ENCODE results near the gene EID3. TPM values are rescaled to one million over a fixed set of nuclear protein-coding genes. Genes with fewer than 3 reads are reported as not detected.

The EID3 gene
- total and polyA plus RNA-seq, 2 experiments from 2014 or later, result 3.3 to 3.4 TPM

DNA sequence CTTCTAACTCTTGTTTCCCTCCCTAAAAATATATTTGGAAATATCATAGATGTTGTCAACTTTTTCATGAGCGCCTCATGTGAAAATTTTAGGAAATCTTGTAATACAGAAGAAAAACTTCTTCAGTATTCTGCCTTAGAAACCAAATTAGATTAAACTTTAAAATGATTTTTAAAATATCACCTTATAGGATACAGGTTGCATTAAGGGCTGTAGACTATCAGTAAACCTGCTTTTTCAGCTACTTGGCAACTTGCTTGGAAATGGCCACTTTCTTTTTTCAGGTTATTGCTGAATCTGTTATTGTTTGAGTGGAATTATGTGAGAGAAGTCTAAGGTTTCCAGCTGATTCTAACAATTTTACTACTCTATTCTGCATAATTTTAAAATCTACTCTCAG is 9.1 kb downstream of the EID3 start (continued):
- TF ChIP-seq, protein P1, sequence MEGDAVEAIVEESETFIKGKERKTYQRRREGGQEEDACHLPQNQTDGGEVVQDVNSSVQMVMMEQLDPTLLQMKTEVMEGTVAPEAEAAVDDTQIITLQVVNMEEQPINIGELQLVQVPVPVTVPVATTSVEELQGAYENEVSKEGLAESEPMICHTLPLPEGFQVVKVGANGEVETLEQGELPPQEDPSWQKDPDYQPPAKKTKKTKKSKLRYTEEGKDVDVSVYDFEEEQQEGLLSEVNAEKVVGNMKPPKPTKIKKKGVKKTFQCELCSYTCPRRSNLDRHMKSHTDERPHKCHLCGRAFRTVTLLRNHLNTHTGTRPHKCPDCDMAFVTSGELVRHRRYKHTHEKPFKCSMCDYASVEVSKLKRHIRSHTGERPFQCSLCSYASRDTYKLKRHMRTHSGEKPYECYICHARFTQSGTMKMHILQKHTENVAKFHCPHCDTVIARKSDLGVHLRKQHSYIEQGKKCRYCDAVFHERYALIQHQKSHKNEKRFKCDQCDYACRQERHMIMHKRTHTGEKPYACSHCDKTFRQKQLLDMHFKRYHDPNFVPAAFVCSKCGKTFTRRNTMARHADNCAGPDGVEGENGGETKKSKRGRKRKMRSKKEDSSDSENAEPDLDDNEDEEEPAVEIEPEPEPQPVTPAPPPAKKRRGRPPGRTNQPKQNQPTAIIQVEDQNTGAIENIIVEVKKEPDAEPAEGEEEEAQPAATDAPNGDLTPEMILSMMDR (conservative IDR thresholded peaks at IDR 0.05; ENCODE audit: low read depth in 2 of 2), result no peak
- TF ChIP-seq EZH2 (IDR thresholded peaks at IDR 0.05; ENCODE audit: low read depth, unreplicated experiment) (no peak), POLR2AphosphoS5 (IDR thresholded peaks at IDR 0.05; ENCODE audit: low read depth) (no peak), ZNF114 (CRISPR knock-in tag; IDR thresholded peaks at IDR 0.05) (no peak), EZH2phosphoT487 (IDR thresholded peaks at IDR 0.05; ENCODE audit: unreplicated experiment) (no peak), NANOG (IDR thresholded peaks at IDR 0.05; ENCODE audit: borderline replicate concordance) (no peak), JUNB (IDR thresholded peaks at IDR 0.05; ENCODE audit: unreplicated experiment) (no peak), ZNF331 (CRISPR knock-in tag; IDR thresholded peaks at IDR 0.05; ENCODE audit: low read depth) (no peak)
- TF ChIP-seq, protein P2, sequence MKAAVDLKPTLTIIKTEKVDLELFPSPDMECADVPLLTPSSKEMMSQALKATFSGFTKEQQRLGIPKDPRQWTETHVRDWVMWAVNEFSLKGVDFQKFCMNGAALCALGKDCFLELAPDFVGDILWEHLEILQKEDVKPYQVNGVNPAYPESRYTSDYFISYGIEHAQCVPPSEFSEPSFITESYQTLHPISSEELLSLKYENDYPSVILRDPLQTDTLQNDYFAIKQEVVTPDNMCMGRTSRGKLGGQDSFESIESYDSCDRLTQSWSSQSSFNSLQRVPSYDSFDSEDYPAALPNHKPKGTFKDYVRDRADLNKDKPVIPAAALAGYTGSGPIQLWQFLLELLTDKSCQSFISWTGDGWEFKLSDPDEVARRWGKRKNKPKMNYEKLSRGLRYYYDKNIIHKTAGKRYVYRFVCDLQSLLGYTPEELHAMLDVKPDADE (IDR thresholded peaks at IDR 0.05), result no peak

DNA sequence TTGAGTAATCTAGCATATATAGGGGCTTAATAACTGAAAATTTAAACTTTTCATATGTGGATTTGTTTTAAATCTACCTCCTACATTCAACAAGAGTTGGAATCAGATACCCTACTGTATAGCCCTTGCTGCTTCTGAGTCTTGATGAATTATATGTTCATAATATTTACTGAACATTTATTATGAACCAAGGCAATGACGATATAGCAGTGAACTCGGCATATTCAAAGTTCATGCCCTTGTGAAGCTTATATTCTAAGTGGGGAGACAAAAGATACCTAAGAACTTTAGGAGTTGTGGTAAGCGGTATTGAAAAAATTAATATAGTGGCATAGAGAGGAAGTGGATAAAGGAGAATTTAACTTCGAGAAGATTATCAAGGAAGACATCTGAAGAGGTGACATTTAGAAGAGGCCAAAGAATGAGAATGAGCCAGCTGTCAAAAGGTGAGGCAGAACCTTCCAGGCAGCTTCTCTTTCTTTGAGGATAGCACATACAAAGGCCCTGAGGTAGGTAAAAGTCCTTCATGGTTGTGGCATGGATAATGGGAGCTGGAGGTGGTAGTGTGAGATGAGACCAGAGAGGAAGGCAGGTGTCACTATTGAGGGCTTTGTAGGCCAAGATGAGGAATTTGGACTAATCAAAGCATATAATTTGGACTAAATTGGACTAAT is 10.2 kb downstream of the EID3 start:
- peaks cover 73% of the 10 kb centered on the region for H3K36me3 Mint-ChIP-seq (ENCODE audit: low read depth)

DNA sequence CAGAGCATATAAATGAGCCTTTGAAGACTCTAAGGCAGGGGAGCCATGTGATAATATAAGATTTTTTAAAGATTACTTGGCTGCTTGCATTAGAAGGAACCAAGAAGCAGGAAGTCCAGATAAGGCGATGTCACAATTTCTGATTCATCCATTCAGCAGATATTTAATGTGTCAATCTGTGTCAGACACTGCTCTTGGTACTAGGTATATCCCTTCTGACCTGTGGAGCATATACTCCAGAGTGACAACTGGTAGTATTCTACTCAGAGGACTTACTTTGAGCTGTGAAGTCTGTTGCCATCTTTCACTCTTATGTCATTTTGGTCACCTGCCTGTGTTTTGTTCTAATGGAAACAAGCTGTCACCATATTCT is 10.7 kb downstream of the EID3 start:
- no peaks in the 10 kb centered on the region for H3K27me3 ChIP-seq (ENCODE audit: insufficient read depth)
- peaks cover 2% of the 10 kb centered on the region for H3K4me1 Mint-ChIP-seq
- no peak overlapping the region for H3K4me3 Mint-ChIP-seq
- H3K36me3 Mint-ChIP-seq (ENCODE audit: low read depth), result peaks cover 79% of the 10 kb centered on the region
- H3K36me3 ChIP-seq (ENCODE audit: insufficient read depth), result peaks cover 56% of the 10 kb centered on the region
- H3K4me2 ChIP-seq, result no peak overlapping the region
- H3K79me2 ChIP-seq (replicated peaks; ENCODE audit: insufficient read depth), result peaks cover 29% of the 10 kb centered on the region
- H3K27me3 Mint-ChIP-seq (ENCODE audit: insufficient read depth, low read depth, poor library complexity), result no peaks in the 10 kb centered on the region
- H3K27ac Mint-ChIP-seq, result no peak overlapping the region
- ATAC-seq, result no peak
- H3K9me2 ChIP-seq (ENCODE audit: insufficient read depth), result no peaks in the 10 kb centered on the region
- DNase-seq (ENCODE audit: low spot score), result no peak
- no peaks in the 10 kb centered on the region for H3F3A ChIP-seq (replicated peaks; ENCODE audit: low read depth)
- H3K9me3 Mint-ChIP-seq, result no peaks in the 10 kb centered on the region
- no peaks in the 10 kb centered on the region for H3K4me1 ChIP-seq (ENCODE audit: insufficient read depth)
- H2AFZ ChIP-seq, result no peak overlapping the region
- no peak overlapping the region for H3K4me3 ChIP-seq
- peaks cover 13% of the 10 kb centered on the region for H4K20me1 ChIP-seq (replicated peaks; ENCODE audit: insufficient read depth)
- no peak overlapping the region for H3K27ac ChIP-seq (ENCODE audit: low read depth)
- no peak for TF ChIP-seq POLR2AphosphoS5 (IDR thresholded peaks at IDR 0.05; ENCODE audit: low read depth)
- TF ChIP-seq, protein P3, sequence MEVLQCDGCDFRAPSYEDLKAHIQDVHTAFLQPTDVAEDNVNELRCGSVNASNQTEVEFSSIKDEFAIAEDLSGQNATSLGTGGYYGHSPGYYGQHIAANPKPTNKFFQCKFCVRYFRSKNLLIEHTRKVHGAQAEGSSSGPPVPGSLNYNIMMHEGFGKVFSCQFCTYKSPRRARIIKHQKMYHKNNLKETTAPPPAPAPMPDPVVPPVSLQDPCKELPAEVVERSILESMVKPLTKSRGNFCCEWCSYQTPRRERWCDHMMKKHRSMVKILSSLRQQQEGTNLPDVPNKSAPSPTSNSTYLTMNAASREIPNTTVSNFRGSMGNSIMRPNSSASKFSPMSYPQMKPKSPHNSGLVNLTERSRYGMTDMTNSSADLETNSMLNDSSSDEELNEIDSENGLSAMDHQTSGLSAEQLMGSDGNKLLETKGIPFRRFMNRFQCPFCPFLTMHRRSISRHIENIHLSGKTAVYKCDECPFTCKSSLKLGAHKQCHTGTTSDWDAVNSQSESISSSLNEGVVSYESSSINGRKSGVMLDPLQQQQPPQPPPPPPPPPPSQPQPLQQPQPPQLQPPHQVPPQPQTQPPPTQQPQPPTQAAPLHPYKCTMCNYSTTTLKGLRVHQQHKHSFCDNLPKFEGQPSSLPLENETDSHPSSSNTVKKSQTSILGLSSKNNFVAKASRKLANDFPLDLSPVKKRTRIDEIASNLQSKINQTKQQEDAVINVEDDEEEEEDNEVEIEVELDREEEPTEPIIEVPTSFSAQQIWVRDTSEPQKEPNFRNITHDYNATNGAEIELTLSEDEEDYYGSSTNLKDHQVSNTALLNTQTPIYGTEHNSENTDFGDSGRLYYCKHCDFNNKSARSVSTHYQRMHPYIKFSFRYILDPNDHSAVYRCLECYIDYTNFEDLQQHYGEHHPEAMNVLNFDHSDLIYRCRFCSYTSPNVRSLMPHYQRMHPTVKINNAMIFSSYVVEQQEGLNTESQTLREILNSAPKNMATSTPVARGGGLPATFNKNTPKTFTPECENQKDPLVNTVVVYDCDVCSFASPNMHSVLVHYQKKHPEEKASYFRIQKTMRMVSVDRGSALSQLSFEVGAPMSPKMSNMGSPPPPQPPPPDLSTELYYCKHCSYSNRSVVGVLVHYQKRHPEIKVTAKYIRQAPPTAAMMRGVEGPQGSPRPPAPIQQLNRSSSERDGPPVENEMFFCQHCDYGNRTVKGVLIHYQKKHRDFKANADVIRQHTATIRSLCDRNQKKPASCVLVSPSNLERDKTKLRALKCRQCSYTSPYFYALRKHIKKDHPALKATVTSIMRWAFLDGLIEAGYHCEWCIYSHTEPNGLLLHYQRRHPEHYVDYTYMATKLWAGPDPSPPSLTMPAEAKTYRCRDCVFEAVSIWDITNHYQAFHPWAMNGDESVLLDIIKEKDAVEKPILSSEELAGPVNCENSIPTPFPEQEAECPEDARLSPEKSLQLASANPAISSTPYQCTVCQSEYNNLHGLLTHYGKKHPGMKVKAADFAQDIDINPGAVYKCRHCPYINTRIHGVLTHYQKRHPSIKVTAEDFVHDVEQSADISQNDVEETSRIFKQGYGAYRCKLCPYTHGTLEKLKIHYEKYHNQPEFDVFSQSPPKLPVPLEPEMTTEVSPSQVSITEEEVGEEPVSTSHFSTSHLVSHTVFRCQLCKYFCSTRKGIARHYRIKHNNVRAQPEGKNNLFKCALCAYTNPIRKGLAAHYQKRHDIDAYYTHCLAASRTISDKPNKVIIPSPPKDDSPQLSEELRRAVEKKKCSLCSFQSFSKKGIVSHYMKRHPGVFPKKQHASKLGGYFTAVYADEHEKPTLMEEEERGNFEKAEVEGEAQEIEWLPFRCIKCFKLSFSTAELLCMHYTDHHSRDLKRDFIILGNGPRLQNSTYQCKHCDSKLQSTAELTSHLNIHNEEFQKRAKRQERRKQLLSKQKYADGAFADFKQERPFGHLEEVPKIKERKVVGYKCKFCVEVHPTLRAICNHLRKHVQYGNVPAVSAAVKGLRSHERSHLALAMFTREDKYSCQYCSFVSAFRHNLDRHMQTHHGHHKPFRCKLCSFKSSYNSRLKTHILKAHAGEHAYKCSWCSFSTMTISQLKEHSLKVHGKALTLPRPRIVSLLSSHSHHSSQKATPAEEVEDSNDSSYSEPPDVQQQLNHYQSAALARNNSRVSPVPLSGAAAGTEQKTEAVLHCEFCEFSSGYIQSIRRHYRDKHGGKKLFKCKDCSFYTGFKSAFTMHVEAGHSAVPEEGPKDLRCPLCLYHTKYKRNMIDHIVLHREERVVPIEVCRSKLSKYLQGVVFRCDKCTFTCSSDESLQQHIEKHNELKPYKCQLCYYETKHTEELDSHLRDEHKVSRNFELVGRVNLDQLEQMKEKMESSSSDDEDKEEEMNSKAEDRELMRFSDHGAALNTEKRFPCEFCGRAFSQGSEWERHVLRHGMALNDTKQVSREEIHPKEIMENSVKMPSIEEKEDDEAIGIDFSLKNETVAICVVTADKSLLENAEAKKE (CRISPR knock-in tag; IDR thresholded peaks at IDR 0.05), result no peak
- TF ChIP-seq EZH2phosphoT487 (IDR thresholded peaks at IDR 0.05; ENCODE audit: unreplicated experiment), result no peak

More for the DNA sequence above, 10.2 kb downstream of the EID3 start:
- H3K79me2 ChIP-seq (replicated peaks; ENCODE audit: insufficient read depth), result peaks cover 34% of the 10 kb centered on the region
- DNase-seq (ENCODE audit: low spot score) (no peak), ATAC-seq (no peak)
- H3K36me3 ChIP-seq (ENCODE audit: insufficient read depth), result peaks cover 52% of the 10 kb centered on the region
- no peak overlapping the region for H3K4me3 Mint-ChIP-seq
- H3K4me1 ChIP-seq (ENCODE audit: insufficient read depth), result no peaks in the 10 kb centered on the region
- H3K9me2 ChIP-seq (ENCODE audit: insufficient read depth), result no peaks in the 10 kb centered on the region
- no peak overlapping the region for H3K4me2 ChIP-seq
- H3K27me3 Mint-ChIP-seq (ENCODE audit: insufficient read depth, low read depth, poor library complexity), result no peaks in the 10 kb centered on the region
- H4K20me1 ChIP-seq (replicated peaks; ENCODE audit: insufficient read depth), result peaks cover 10% of the 10 kb centered on the region
- no peak overlapping the region for H3K27ac ChIP-seq (ENCODE audit: low read depth)
- no peak overlapping the region for H3K4me3 ChIP-seq
- H3K27me3 ChIP-seq (ENCODE audit: insufficient read depth), result no peaks in the 10 kb centered on the region
- H3K27ac Mint-ChIP-seq, result no peak overlapping the region
- H2AFZ ChIP-seq, result no peak overlapping the region
- no peaks in the 10 kb centered on the region for H3F3A ChIP-seq (replicated peaks; ENCODE audit: low read depth)
- TF ChIP-seq ZNF114 (CRISPR knock-in tag; IDR thresholded peaks at IDR 0.05), result no peak
- peaks cover 4% of the 10 kb centered on the region for H3K4me1 Mint-ChIP-seq
- no peaks in the 10 kb centered on the region for H3K9me3 Mint-ChIP-seq

Data from GM23338 (cell line).